Activated T-cell treated with anti-CD3 and anti-CD28 coated beads, Interleukin-2, amount 50 U/mL, for 24 hours (primary cell): ENCODE results near the gene XAGE2.
"Not testable (repeated sequence)": the region's sequence is repeated elsewhere in the genome, so short reads cannot be mapped to it uniquely, and the experiment has no call there.

Experiments
- DNase-seq: peaks from one replicate; pipeline ENCODE4 v3.0.0-alpha.2; 2020
- H3K27ac Mint-ChIP-seq: 2 replicates; pipeline ENCODE4 v1.8.0; 2020; ENCODE audit warnings: mild to moderate bottlenecking, mixed read lengths
- H3K27me3 Mint-ChIP-seq: 2 replicates; pipeline ENCODE4 v1.8.0; 2020; ENCODE audit warnings: mixed read lengths
- H3K36me3 Mint-ChIP-seq: 2 replicates; pipeline ENCODE4 v1.8.0; 2020; ENCODE audit warnings: low read depth, mixed read lengths
- H3K4me1 Mint-ChIP-seq: 2 replicates; pipeline ENCODE4 v1.8.0; 2020; ENCODE audit warnings: low read depth, mixed read lengths
- H3K4me3 Mint-ChIP-seq: 2 replicates; pipeline ENCODE4 v1.8.0; 2020; ENCODE audit warnings: mild to moderate bottlenecking, moderate library complexity, mixed read lengths
- H3K9me3 Mint-ChIP-seq: 2 replicates; pipeline ENCODE4 v1.8.0; 2020; ENCODE audit warnings: mixed read lengths

Gene XAGE2

GRCh38 chrX:52368368-52369055 is at the start of gene XAGE2:
TSS of gene XAGE2 (plus strand) at chrX:52369021. CDS start at chrX:52370015, 994 bp downstream.
- no peak for DNase-seq
- no peak within 1 kb of the TSS for H3K4me3 Mint-ChIP-seq
- H3K27me3 Mint-ChIP-seq = peaks cover 63% of the 10 kb centered on the region
- H3K9me3 Mint-ChIP-seq = no peaks in the 10 kb centered on the region
- no peaks in the 10 kb centered on the region for H3K36me3 Mint-ChIP-seq
- H3K27ac Mint-ChIP-seq = no peak within 1 kb of the TSS
- no peaks in the 10 kb centered on the region for H3K4me1 Mint-ChIP-seq

- Mint-ChIP-seq H3K27ac (no peak overlapping the region), H3K4me1 (no peaks in the 10 kb centered on the region), H3K36me3 (no peaks in the 10 kb centered on the region), H3K27me3 (peaks cover 72% of the 10 kb centered on the region), H3K4me3 (no peak overlapping the region), H3K9me3 (peaks cover 4% of the 10 kb centered on the region)
- DNase-seq = no peak
Measured at GRCh38 chrX:52337410-52337809, 31.4 kb upstream of the XAGE2 start.

- Mint-ChIP-seq H3K9me3 (no peaks in the 10 kb centered on the region), H3K36me3 (no peaks in the 10 kb centered on the region), H3K27me3 (peaks cover 64% of the 10 kb centered on the region), H3K4me3 (no peak overlapping the region), H3K4me1 (peaks cover 1% of the 10 kb centered on the region), H3K27ac (no peak overlapping the region)
- DNase-seq = no peak
Measured at GRCh38 chrX:52341493-52341892, 27.3 kb upstream of the XAGE2 start.

- not testable (repeated sequence) for H3K27ac Mint-ChIP-seq, H3K4me3 Mint-ChIP-seq, H3K36me3 Mint-ChIP-seq, H3K4me1 Mint-ChIP-seq, H3K9me3 Mint-ChIP-seq, DNase-seq
- H3K27me3 Mint-ChIP-seq = peaks cover 56% of the 10 kb centered on the region
Measured at GRCh38 chrX:52343131-52343530, 25.7 kb upstream of the XAGE2 start.

- H3K27ac Mint-ChIP-seq, H3K9me3 Mint-ChIP-seq, H3K4me1 Mint-ChIP-seq, H3K4me3 Mint-ChIP-seq, H3K36me3 Mint-ChIP-seq: not testable (repeated sequence)
- peak; percentile 70 for DNase-seq
- H3K27me3 Mint-ChIP-seq = peaks cover 58% of the 10 kb centered on the region
Measured at GRCh38 chrX:52345402-52345801, 23.4 kb upstream of the XAGE2 start.

GRCh38 chrX:52346174-52347165 is 22.4 kb upstream of the XAGE2 start:
- H3K36me3 Mint-ChIP-seq = no peaks in the 10 kb centered on the region

GRCh38 chrX:52349681-52350080 is 19.1 kb upstream of the XAGE2 start:
- no peak overlapping the region for H3K27ac Mint-ChIP-seq
- no peaks in the 10 kb centered on the region for H3K36me3 Mint-ChIP-seq
- H3K4me1 Mint-ChIP-seq = peaks cover 8% of the 10 kb centered on the region
- no peaks in the 10 kb centered on the region for H3K9me3 Mint-ChIP-seq
- H3K4me3 Mint-ChIP-seq = no peak overlapping the region
- no peak for DNase-seq
- peaks cover 51% of the 10 kb centered on the region for H3K27me3 Mint-ChIP-seq

More at GRCh38 chrX:52346174-52347165, 22.4 kb upstream of the XAGE2 start:
- H3K9me3 Mint-ChIP-seq = no peaks in the 10 kb centered on the region
- no peak overlapping the region for H3K27ac Mint-ChIP-seq
- peaks cover 56% of the 10 kb centered on the region for H3K27me3 Mint-ChIP-seq
- peak; percentile 43 for DNase-seq
- H3K4me1 Mint-ChIP-seq = peaks cover 8% of the 10 kb centered on the region
- no peak overlapping the region for H3K4me3 Mint-ChIP-seq

- H3K9me3 Mint-ChIP-seq = no peaks in the 10 kb centered on the region
- H3K27me3 Mint-ChIP-seq = peaks cover 52% of the 10 kb centered on the region
- H3K27ac Mint-ChIP-seq = no peak overlapping the region
- H3K36me3 Mint-ChIP-seq = no peaks in the 10 kb centered on the region
- no peaks in the 10 kb centered on the region for H3K4me1 Mint-ChIP-seq
- DNase-seq = no peak
- H3K4me3 Mint-ChIP-seq = no peak overlapping the region
Measured at GRCh38 chrX:52352551-52352950, 16.3 kb upstream of the XAGE2 start.

- H3K27me3 Mint-ChIP-seq = peaks cover 51% of the 10 kb centered on the region
- no peaks in the 10 kb centered on the region for H3K4me1 Mint-ChIP-seq
- no peak for DNase-seq
- H3K27ac Mint-ChIP-seq = no peak overlapping the region
- no peaks in the 10 kb centered on the region for H3K36me3 Mint-ChIP-seq
- H3K4me3 Mint-ChIP-seq = no peak overlapping the region
- no peaks in the 10 kb centered on the region for H3K9me3 Mint-ChIP-seq
Measured at GRCh38 chrX:52353838-52354237, 15.0 kb upstream of the XAGE2 start.

GRCh38 chrX:52355108-52355507 is 13.7 kb upstream of the XAGE2 start:
- Mint-ChIP-seq H3K27ac (no peak overlapping the region), H3K27me3 (peaks cover 49% of the 10 kb centered on the region), H3K9me3 (no peaks in the 10 kb centered on the region), H3K36me3 (no peaks in the 10 kb centered on the region), H3K4me3 (no peak overlapping the region), H3K4me1 (no peaks in the 10 kb centered on the region)
- no peak for DNase-seq

GRCh38 chrX:52359614-52360232 is 9.1 kb upstream of the XAGE2 start:
- Mint-ChIP-seq H3K27ac (no peak overlapping the region), H3K36me3 (no peaks in the 10 kb centered on the region), H3K4me3 (no peak overlapping the region), H3K27me3 (peaks cover 52% of the 10 kb centered on the region), H3K9me3 (no peaks in the 10 kb centered on the region), H3K4me1 (no peaks in the 10 kb centered on the region)
- no peak for DNase-seq

GRCh38 chrX:52361941-52362340 is 6.9 kb upstream of the XAGE2 start:
- DNase-seq = no peak
- no peak overlapping the region for H3K27ac Mint-ChIP-seq

GRCh38 chrX:52363247-52363883 is 5.5 kb upstream of the XAGE2 start:
- Mint-ChIP-seq H3K27me3 (peaks cover 63% of the 10 kb centered on the region), H3K4me1 (no peaks in the 10 kb centered on the region), H3K4me3 (no peak overlapping the region), H3K9me3 (no peaks in the 10 kb centered on the region), H3K27ac (no peak overlapping the region), H3K36me3 (no peaks in the 10 kb centered on the region)
- DNase-seq = no peak

More at GRCh38 chrX:52361941-52362340, 6.9 kb upstream of the XAGE2 start:
- Mint-ChIP-seq H3K9me3 (no peaks in the 10 kb centered on the region), H3K36me3 (no peaks in the 10 kb centered on the region), H3K4me1 (no peaks in the 10 kb centered on the region), H3K4me3 (no peak overlapping the region), H3K27me3 (peaks cover 58% of the 10 kb centered on the region)

- no peak for DNase-seq
- Mint-ChIP-seq H3K9me3 (no peaks in the 10 kb centered on the region), H3K27ac (no peak overlapping the region), H3K4me1 (no peaks in the 10 kb centered on the region), H3K36me3 (no peaks in the 10 kb centered on the region), H3K27me3 (peaks cover 59% of the 10 kb centered on the region), H3K4me3 (no peak overlapping the region)
Measured at GRCh38 chrX:52378870-52379269, 10.0 kb downstream of the XAGE2 start.
